Vagina (tissue), 2 donors: ENCODE data around the gene ARHGAP6. TPM values are rescaled to one million over a fixed set of nuclear protein-coding genes. Genes with fewer than 3 reads are reported as not detected.

Source experiments
- DNase-seq, 2 donors: peaks; one replicate each; pipeline ENCODE4 v3.0.0-alpha.2; 2017; ENCODE audit errors: extremely low spot score in 2 of 2
- H3K27ac ChIP-seq: fragments of 200-600 bp; sonication (generic); one replicate; pipeline ENCODE4 v1.5.1; 2019
- H3K27me3 ChIP-seq: fragments of 200-600 bp; sonication (generic); one replicate; pipeline ENCODE4 v1.5.1; 2019
- H3K36me3 ChIP-seq, 2 donors: fragments of 200-600 bp; sonication (generic); one replicate each; pipeline ENCODE4 v1.5.1; 2017 to 2019
- H3K4me1 ChIP-seq: fragments of 200-600 bp; sonication (generic); one replicate; pipeline ENCODE4 v1.5.1; 2019
- H3K4me3 ChIP-seq, 2 donors: fragments of 200-600 bp; sonication (generic); 1 replicate in 1 of 2; 2 replicates in 1 of 2; pipeline ENCODE4 v1.5.1; 2016 to 2019
- H3K9me3 ChIP-seq: fragments of 200-600 bp; sonication (generic); one replicate; pipeline ENCODE4 v1.5.1; 2019
- CTCF ChIP-seq, 3 experiments: fragments of 450-650 bp in 2 of 3; fragments of 200-600 bp in 1 of 3; sonication (generic) in 1 of 3; IDR thresholded peaks; one replicate each; pipeline ENCODE4 v1.5.1; 2017 to 2019; ENCODE audit warnings: antibody characterized with exemption in 3 of 3, mild to moderate bottlenecking in 2 of 3, moderate library complexity in 2 of 3
- POLR2A ChIP-seq, 2 donors: fragments of 450-650 bp; IDR thresholded peaks; one replicate each; pipeline ENCODE4 v1.6.1; 2017; ENCODE audit warnings: antibody characterized with exemption in 2 of 2, mild to moderate bottlenecking in 2 of 2, moderate library complexity in 2 of 2
- POLR2AphosphoS5 ChIP-seq, 2 donors: sonication (generic); formaldehyde crosslinking; IDR thresholded peaks; one replicate each; pipeline ENCODE4 v1.9.0; 2017; ENCODE audit warnings: antibody characterized with exemption in 2 of 2, mild to moderate bottlenecking in 2 of 2, low read depth in 1 of 2; ENCODE audit not compliant: insufficient read depth in 1 of 2
- intact Hi-C: fragments of 100-400 bp; cut with DNase I; formaldehyde crosslinking; loops from one replicate; pipeline ENCODE4 v1.15.1; 2023
- total RNA-seq: library from RNA; depleted of rRNA; stranded (reverse); fragments of >200 nt; gene quantifications from one replicate; pipeline ENCODE4 v1.2.3, GENCODE V29; 2016

The ARHGAP6 gene
- total RNA-seq, 1 donor from 2014 or later = 15.7 TPM

- peak overlapping the region; percentile 42 to 47 for H3K4me3 ChIP-seq
- no peaks in the 10 kb centered on the region for H3K9me3 ChIP-seq
- DNase-seq = no peak
- no peaks in the 10 kb centered on the region for H3K27me3 ChIP-seq
- peak overlapping the region; percentile 76 for H3K27ac ChIP-seq
- TF ChIP-seq POLR2A (IDR thresholded peaks at IDR 0.05) = no peak
- no peak for TF ChIP-seq POLR2AphosphoS5 (IDR thresholded peaks at IDR 0.05; ENCODE audit: insufficient read depth in 1 of 2, low read depth in 1 of 2)
- no peak for TF ChIP-seq CTCF (IDR thresholded peaks at IDR 0.05)
- intact Hi-C loops = no loop called here
- no peaks in the 10 kb centered on the region for H3K36me3 ChIP-seq
- H3K4me1 ChIP-seq = no peaks in the 10 kb centered on the region
These were observed 1.2 kb downstream of the ARHGAP6 start for GRCh38 chrX:11664211-11665167.

GRCh38 chrX:11663875-11664210 is 1.9 kb downstream of the ARHGAP6 start:
- H3K36me3 ChIP-seq = no peaks in the 10 kb centered on the region
- DNase-seq = no peak
- no peaks in the 10 kb centered on the region for H3K4me1 ChIP-seq
- no peak overlapping the region for H3K27ac ChIP-seq
- H3K9me3 ChIP-seq = no peaks in the 10 kb centered on the region
- TF ChIP-seq POLR2AphosphoS5 (IDR thresholded peaks at IDR 0.05; ENCODE audit: insufficient read depth in 1 of 2, low read depth in 1 of 2) (no peak), CTCF (IDR thresholded peaks at IDR 0.05) (no peak), POLR2A (IDR thresholded peaks at IDR 0.05) (no peak)
- intact Hi-C loops = no loop called here
- peak overlapping the region; percentile 42 to 47 for H3K4me3 ChIP-seq
- no peaks in the 10 kb centered on the region for H3K27me3 ChIP-seq

- no peak overlapping the region for H3K27ac ChIP-seq
- intact Hi-C loops = no loop called here
- no peaks in the 10 kb centered on the region for H3K27me3 ChIP-seq
- no peaks in the 10 kb centered on the region for H3K9me3 ChIP-seq
- DNase-seq = no peak
- H3K4me1 ChIP-seq = no peaks in the 10 kb centered on the region
- no peaks in the 10 kb centered on the region for H3K36me3 ChIP-seq
- no peak overlapping the region for H3K4me3 ChIP-seq
- TF ChIP-seq CTCF (IDR thresholded peaks at IDR 0.05) (no peak), POLR2A (IDR thresholded peaks at IDR 0.05) (no peak), POLR2AphosphoS5 (IDR thresholded peaks at IDR 0.05; ENCODE audit: insufficient read depth in 1 of 2, low read depth in 1 of 2) (no peak)
These were observed 10.3 kb downstream of the ARHGAP6 start for GRCh38 chrX:11655282-11656015.

- H3K4me3 ChIP-seq = no peak overlapping the region
- DNase-seq = no peak
- H3K27me3 ChIP-seq = no peaks in the 10 kb centered on the region
- no peaks in the 10 kb centered on the region for H3K9me3 ChIP-seq
- no peaks in the 10 kb centered on the region for H3K4me1 ChIP-seq
- H3K27ac ChIP-seq = no peak overlapping the region
- no peaks in the 10 kb centered on the region for H3K36me3 ChIP-seq
- no peak for TF ChIP-seq CTCF (IDR thresholded peaks at IDR 0.05)
- TF ChIP-seq POLR2A (IDR thresholded peaks at IDR 0.05) = no peak
- no peak for TF ChIP-seq POLR2AphosphoS5 (IDR thresholded peaks at IDR 0.05; ENCODE audit: insufficient read depth in 1 of 2, low read depth in 1 of 2)
- intact Hi-C loops = no loop called here
These were observed 16.8 kb downstream of the ARHGAP6 start for GRCh38 chrX:11648705-11649519.
